Dedifferentiated amniotic fluid mesenchymal stem cell (primary cell): ENCODE data around the gene RTN4RL1.
A peak's percentile ranks its signal among the peaks of the same experiment; 100 is the strongest.
"Not testable (repeated sequence)": the region's sequence is repeated elsewhere in the genome, so short reads cannot be mapped to it uniquely, and the experiment has no call there.

Source experiments
- DNase-seq: peaks from one replicate; pipeline ENCODE4 v3.0.0-alpha.2; 2016; ENCODE audit errors: extremely low spot score

Gene RTN4RL1

GRCh38 chr17:2025622-2026309 lies 632 bp upstream of the RTN4RL1 start:
- DNase-seq, result no peak

GRCh38 chr17:2024572-2025219 lies 438 bp downstream of the RTN4RL1 start:
- no peak for DNase-seq

- DNase-seq, result no peak
Observed at GRCh38 chr17:2023692-2024571, 1.2 kb downstream of the RTN4RL1 start.

- no peak for DNase-seq
Observed at GRCh38 chr17:2023256-2023655, 1.9 kb downstream of the RTN4RL1 start.

GRCh38 chr17:2022647-2023240 lies 2.4 kb downstream of the RTN4RL1 start:
- DNase-seq, result no peak

- no peak for DNase-seq
Observed at GRCh38 chr17:2020721-2021120, 4.4 kb downstream of the RTN4RL1 start.

- DNase-seq, result no peak
Observed at GRCh38 chr17:2019723-2020122, 5.4 kb downstream of the RTN4RL1 start.

- DNase-seq, result no peak
Observed at GRCh38 chr17:2018716-2019510, 6.2 kb downstream of the RTN4RL1 start.

GRCh38 chr17:2017274-2017941 lies 7.7 kb downstream of the RTN4RL1 start:
- DNase-seq, result no peak

- DNase-seq, result no peak
Observed at GRCh38 chr17:2016494-2016893, 8.6 kb downstream of the RTN4RL1 start.

GRCh38 chr17:2015314-2015713 lies 9.8 kb downstream of the RTN4RL1 start:
- no peak for DNase-seq

- no peak for DNase-seq
Observed at GRCh38 chr17:2013994-2014317, 11.2 kb downstream of the RTN4RL1 start.

GRCh38 chr17:2013220-2013993 lies 11.7 kb downstream of the RTN4RL1 start:
- DNase-seq, result not testable (repeated sequence)

GRCh38 chr17:2012499-2012898 lies 12.6 kb downstream of the RTN4RL1 start:
- DNase-seq, result no peak

- DNase-seq, result peak; percentile 46
Observed at GRCh38 chr17:2011411-2012371, 13.4 kb downstream of the RTN4RL1 start.

- no peak for DNase-seq
Observed at GRCh38 chr17:2009737-2010136, 15.4 kb downstream of the RTN4RL1 start.

- DNase-seq, result no peak
Observed at GRCh38 chr17:2008332-2009126, 16.6 kb downstream of the RTN4RL1 start.

GRCh38 chr17:2004435-2004952 lies 20.6 kb downstream of the RTN4RL1 start:
- no peak for DNase-seq
